SH-SY5Y (cell line): ENCODE measurements around the gene TNFRSF8.

ENCODE experiments used
- GATA2 ChIP-seq: IDR thresholded peaks from 2 replicates; pipeline ENCODE4 v1.6.1; 2011; ENCODE audit warnings: mild to moderate bottlenecking, low read depth, low read length
- GATA3 ChIP-seq: IDR thresholded peaks from 2 replicates; pipeline ENCODE4 v1.6.1; 2011; ENCODE audit warnings: low read depth, mild to moderate bottlenecking, low read length, moderate library complexity

GRCh38 chr1:12132078-12132477, 69.0 kb downstream of the TNFRSF8 start:
- no peak for TF ChIP-seq GATA2
- no peak for TF ChIP-seq GATA3
